ENCODE results near the gene HNRNPL.
"Not testable (repeated sequence)": the region's sequence is repeated elsewhere in the genome, so short reads cannot be mapped to it uniquely, and the experiment has no call there.

Gene HNRNPL

GRCh38 chr19:38821230-38821825 lies 28.5 kb downstream of the HNRNPL start:
- not testable (repeated sequence) for DNase-seq

GRCh38 chr19:38819231-38819920 lies 30.4 kb downstream of the HNRNPL start:
- no peak for DNase-seq

GRCh38 chr19:38817081-38817480 lies 32.7 kb downstream of the HNRNPL start:
- DNase-seq: no peak

DNA sequence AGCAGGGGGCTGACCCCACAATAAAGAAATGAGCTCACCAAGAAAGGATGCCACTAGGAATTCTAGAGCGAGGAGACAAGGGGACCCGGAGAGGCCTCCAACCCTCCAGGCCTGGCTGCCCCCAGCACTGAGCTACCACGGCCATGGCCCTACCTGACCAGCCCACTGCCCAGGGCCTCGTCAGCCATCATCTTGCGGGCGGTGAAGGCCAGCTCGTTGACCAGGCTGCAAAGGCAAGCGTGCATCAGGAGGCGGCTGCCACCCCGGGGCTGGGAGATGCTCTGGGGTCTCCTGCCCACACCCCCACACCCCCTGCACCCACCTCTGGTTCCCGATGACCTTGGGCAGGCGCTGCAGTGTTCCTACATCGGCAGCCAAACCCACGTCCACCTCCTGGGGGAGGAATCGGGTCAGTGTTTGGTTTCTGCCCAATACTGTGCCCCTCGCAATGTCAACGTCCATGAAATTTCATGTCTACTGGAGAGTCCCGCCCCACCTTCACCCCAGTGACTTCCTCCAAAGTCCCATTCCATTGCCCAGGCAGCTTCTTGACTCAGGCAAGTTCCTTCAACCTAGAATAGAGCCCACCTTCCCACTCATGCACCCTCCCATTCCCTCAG lies 33.5 kb downstream of the HNRNPL start:
- no peak for DNase-seq

DNA sequence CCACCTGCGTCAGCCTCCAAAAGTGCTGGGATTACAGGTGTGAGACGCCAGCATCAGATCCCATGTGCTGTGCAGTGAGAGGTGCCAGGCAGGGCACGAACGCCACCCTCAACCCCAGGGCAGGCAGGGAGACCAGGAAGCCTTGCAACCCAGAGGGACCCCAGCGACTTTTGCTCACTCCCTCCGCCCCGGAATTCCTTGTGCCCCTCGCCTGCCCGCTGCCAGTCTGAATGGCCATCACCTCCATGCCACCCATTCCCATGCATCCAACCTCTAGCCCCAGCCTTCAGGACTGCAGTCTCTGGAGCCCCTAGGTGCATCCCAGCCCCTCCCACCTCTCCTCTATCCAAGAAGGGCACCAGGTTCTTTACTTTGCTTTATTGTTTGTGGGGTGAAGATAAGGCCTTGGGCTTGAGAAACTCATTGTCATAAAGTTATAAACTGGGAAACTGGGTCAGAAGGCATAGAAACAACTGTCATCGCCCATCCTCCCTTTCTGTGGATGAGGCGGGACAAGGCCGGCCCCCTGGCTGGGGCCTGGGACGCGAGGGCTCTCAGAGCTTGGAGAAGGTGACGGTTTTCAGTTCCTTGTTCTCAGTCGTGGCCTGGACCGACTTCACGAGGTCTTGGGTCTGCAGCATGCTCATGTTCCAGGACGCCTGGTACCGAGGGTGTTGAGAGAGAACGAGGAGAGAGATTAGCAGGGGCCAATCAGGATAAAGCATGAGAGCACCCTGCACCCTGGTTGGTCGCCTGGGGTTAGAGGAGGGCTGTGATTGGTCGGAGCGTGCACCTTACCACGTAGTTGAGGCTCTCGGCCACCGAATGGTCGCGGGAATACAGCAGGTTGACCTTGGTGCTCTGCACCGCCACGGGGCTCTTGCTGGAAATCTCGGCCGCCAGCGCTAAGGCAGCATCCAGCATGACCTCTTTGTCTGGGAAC lies 34.5 kb downstream of the HNRNPL start:
- no peak for DNase-seq

- not testable (repeated sequence) for DNase-seq
Measured at GRCh38 chr19:38813932-38814331, 35.9 kb downstream of the HNRNPL start.

- DNase-seq: no peak
Measured at GRCh38 chr19:38813323-38813722, 36.5 kb downstream of the HNRNPL start.

GRCh38 chr19:38812841-38813320 lies 36.9 kb downstream of the HNRNPL start, which contains the start of gene LGALS4:
Gene LGALS4 (minus strand): TSS chr19:38812945. CDS start chr19:38812886, 59 bp downstream.
- no peak for DNase-seq

DNA sequence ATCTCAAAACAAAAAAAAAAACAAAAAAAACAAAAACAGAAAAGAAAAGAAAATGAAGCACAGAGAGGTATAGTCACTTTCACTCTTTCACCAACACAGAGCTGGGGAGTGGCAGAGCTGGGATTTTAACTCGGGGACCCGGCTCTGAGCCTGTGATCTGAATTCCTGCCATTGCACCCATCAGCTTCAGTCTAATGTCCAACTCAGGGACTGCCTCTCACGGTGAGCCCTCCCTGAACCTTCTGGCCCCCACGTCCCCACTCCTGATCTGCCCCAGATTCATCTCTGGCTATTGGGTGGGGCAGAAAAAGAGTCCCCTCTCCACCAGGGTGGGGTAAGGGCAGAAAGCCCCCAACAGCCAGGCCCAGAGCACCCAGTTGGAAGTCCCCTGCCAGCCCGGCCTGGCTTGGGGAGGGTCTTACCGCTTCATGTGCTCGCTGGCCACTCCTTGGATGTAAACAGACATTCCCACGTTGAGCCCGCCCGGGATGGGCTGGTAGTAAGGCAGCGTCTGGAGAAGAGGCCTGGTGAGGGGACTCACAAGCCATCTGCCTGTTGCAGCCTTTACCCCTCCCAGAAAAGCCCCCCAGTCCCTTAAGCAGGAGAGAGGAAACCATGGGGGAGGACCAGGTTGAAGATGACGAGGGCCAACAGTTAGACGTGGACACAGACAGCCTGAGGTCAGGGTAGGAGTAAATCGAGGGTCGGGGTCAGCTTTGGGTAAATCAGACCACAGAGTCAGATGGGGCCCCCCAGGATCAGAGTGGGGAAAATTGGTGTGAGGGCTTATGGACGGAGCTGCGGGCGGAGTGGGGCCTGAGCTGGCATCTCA lies 37.6 kb downstream of the HNRNPL start:
- no peak for DNase-seq

DNA sequence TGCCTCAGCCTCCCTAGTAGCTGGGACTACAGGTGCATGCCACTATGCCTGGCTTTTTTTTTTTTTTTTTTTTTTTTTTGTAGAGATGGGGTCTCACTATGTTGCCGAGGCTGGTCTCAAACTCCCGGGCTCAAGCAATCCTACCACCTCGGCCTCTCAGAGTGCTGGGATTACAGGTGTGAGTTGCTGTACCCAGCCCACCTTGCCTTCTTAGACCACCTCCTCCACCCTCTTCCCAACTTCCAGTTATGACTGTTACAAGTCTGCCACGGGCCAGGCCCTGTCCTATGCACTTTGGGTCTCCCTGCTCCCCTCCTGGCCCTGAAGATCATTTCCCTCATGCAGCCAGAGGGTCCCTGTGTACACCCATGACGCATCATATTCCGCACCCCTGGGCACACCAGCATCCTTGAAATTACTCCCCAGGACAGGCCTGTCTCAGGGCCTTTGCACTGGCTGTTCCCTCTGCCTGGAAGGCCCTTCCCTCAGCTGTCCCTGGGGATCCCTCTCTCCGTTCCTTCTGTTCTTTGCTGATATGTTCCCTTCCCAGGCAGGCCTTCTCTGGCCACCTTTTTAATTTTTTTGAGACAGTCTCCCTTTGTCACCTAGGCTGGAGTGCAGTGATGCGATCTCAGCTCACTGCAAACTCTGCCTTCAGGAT lies 40.1 kb downstream of the HNRNPL start:
- DNase-seq: no peak

DNA sequence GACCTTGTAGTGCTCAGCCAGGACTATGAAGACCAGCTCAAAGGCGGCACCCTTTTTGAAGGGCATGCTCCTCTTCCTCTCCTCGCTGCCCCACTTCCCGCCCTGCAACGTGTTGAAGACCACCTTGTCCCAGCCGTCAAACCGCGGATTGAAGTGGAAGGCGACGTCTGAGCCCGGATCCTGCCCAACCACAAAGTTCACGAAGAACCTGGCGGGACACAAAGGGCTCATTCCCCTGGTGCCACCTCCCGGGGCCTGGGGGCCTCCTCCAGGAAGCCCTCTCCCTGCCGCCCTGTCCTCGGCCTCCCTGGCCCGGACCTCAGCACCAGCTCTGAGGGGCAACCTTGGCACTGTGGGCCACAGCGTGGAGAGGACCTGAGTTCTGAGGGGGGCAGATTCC lies 41.0 kb downstream of the HNRNPL start:
- DNase-seq: no peak

DNA sequence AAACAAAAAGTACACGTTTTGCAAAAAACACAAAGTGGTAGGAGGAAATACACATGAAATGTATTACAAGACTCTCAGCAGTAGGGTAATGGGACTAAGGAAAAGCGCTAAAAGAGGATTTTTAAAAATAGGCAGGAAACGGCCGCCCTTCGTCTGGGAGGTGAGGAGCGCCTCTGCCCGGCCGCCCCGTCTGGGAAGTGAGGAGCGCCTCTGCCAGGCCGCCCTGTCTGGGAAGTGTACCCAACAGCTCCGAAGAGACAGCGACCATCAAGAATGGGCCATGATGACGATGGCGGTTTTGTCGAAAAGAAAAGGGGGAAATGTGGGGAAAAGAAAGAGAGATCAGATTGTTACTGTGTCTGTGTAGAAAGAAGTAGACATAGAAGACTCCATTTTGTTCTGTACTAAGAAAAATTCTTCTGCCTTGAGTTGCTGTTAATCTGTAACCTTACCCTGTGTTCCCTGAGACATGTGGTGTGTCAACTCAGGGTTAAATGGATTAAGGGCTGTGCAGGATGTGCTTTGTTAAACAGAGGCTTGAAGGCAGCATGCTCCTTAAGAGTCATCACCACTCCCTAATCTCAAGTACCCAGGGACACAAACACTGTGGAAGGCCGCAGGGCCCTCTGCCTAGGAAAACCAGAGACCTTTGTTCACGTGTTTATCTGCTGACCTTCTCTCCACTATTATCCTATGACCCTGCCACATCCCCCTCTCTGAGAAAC lies 42.2 kb downstream of the HNRNPL start:
- not testable (repeated sequence) for DNase-seq

- no peak for DNase-seq
Measured at GRCh38 chr19:38806371-38806770, 43.4 kb downstream of the HNRNPL start.

GRCh38 chr19:38805180-38805579 lies 44.6 kb downstream of the HNRNPL start:
- DNase-seq: no peak

DNA sequence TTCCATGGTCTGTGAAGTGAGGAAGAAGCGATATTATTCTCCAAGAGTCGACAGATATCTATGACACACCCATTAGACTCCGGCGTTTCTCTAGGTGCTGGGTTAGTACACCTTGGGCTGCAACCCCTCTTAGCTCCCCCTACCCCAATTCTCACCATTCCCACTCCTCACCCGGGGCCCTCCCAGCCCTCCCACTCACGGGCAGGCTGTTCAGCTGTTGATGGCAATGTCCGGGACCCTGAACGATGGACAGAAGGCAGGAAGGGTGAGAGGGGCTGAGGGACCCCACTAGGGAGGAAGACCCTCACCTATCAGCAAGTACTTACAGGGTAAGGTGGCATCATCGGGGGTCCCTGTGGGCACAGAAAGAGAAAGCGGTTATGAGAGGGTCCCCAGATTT lies 46.2 kb downstream of the HNRNPL start:
- no peak for DNase-seq

- DNase-seq: no peak
Measured at GRCh38 chr19:38801359-38802095, 48.3 kb downstream of the HNRNPL start.

DNA sequence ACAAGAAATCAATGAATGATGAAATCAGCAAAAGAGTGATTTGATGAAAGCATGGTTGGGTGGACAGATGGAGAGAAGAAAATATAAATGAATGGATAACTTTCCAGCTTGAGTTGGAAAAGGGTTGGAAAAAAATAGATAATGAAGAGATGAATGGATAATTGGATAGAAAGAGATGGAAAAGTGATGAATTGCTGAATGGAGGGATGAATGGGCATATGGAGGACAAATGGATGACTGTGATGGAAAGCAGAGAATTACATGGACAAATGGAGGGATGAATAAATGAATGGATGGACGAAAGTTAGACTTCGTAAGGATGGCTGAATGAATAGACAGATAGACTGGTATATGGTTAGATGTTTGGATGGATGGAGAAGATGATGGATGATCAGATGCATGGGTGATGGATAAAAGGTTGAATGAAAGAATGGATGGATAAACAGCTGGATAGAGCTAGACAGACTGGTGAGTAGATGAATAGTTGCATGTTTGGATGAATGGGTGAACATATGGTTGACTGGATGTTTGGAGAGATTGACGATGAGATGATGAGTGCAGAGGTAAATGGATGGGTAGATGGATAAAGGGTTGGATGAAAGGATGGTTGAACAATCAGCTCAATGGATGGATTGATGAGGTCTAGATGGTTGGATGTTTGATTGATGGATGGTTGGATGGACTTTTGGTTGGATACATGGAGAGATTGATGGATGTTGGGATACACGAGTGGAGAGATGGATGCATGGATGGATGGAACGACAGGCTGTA lies 49.0 kb downstream of the HNRNPL start:
- no peak for DNase-seq

GRCh38 chr19:38799104-38799503 lies 50.7 kb downstream of the HNRNPL start:
- DNase-seq: no peak

DNA sequence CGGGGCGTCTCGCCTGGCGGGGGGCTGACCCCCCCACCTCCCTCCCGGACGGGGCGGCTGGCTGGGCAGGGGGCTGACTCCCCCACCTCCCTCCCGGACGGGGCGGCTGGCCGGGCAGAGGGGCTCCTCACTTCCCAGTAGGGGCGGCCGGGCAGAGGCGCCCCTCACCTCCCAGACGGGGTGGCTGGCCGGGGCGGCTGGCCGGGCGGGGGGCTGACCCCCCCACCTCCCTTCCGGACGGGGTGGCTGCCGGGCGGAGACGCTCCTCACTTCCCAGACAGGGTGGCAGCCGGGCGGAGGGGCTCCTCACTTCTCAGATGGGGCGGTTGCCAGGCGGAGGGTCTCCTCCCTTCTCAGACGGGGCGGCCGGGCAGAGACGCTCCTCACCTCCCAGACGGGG lies 52.0 kb downstream of the HNRNPL start:
- DNase-seq: not testable (repeated sequence)
